Measurements from ENCODE around the gene VAV1.
"Not testable (repeated sequence)": the region's sequence is repeated elsewhere in the genome, so short reads cannot be mapped to it uniquely, and the experiment has no call there.

The VAV1 gene

GRCh38 chr19:6754653-6755463 is 17.6 kb upstream of the VAV1 start:
- DNase-seq (ENCODE audit: low spot score), result no peak

- no peak for DNase-seq (ENCODE audit: low spot score)
Measured at GRCh38 chr19:6760606-6761005, 11.9 kb upstream of the VAV1 start.

GRCh38 chr19:6761053-6761676 is 11.3 kb upstream of the VAV1 start:
- peak; percentile 45 for DNase-seq (ENCODE audit: low spot score)

GRCh38 chr19:6762253-6762797 is 10.2 kb upstream of the VAV1 start:
- DNase-seq (ENCODE audit: low spot score), result not testable (repeated sequence)

GRCh38 chr19:6765738-6766356 is 6.7 kb upstream of the VAV1 start:
- DNase-seq (ENCODE audit: low spot score), result no peak

GRCh38 chr19:6766357-6767080 is 6.0 kb upstream of the VAV1 start:
- no peak for DNase-seq (ENCODE audit: low spot score)

- DNase-seq (ENCODE audit: low spot score), result no peak
Measured at GRCh38 chr19:6767081-6767356, 5.5 kb upstream of the VAV1 start.

- no peak for DNase-seq (ENCODE audit: low spot score)
Measured at GRCh38 chr19:6767357-6768235, 4.9 kb upstream of the VAV1 start, which contains the start of gene SH2D3A. TSS of gene SH2D3A (minus strand) at chr19:6767435. CDS start at chr19:6763748, 3,687 bp downstream.

GRCh38 chr19:6768236-6768785 is 4.2 kb upstream of the VAV1 start:
- no peak for DNase-seq (ENCODE audit: low spot score)

- no peak for DNase-seq (ENCODE audit: low spot score)
Measured at GRCh38 chr19:6769006-6769619, 3.4 kb upstream of the VAV1 start.

GRCh38 chr19:6771648-6772027 is 870 bp upstream of the VAV1 start:
- DNase-seq (ENCODE audit: low spot score), result not testable (repeated sequence)

- DNase-seq (ENCODE audit: low spot score), result no peak
Measured at GRCh38 chr19:6772866-6773322, 386 bp downstream of the VAV1 start.

GRCh38 chr19:6773323-6773931 is 919 bp downstream of the VAV1 start:
- DNase-seq (ENCODE audit: low spot score), result no peak

GRCh38 chr19:6774821-6775707 is 2.6 kb downstream of the VAV1 start:
- no peak for DNase-seq (ENCODE audit: low spot score)

- not testable (repeated sequence) for DNase-seq (ENCODE audit: low spot score)
Measured at GRCh38 chr19:6776045-6776444, 3.5 kb downstream of the VAV1 start.

GRCh38 chr19:6776999-6777398 is 4.5 kb downstream of the VAV1 start:
- DNase-seq (ENCODE audit: low spot score), result no peak

- DNase-seq (ENCODE audit: low spot score), result no peak
Measured at GRCh38 chr19:6777434-6777833, 4.9 kb downstream of the VAV1 start.

- DNase-seq (ENCODE audit: low spot score), result no peak
Measured at GRCh38 chr19:6778386-6778785, 5.9 kb downstream of the VAV1 start.

- no peak for DNase-seq (ENCODE audit: low spot score)
Measured at GRCh38 chr19:6779206-6779605, 6.7 kb downstream of the VAV1 start.

All from SK-N-DZ (cell line).